ENCODE data around the gene KCNS3.

DNA sequence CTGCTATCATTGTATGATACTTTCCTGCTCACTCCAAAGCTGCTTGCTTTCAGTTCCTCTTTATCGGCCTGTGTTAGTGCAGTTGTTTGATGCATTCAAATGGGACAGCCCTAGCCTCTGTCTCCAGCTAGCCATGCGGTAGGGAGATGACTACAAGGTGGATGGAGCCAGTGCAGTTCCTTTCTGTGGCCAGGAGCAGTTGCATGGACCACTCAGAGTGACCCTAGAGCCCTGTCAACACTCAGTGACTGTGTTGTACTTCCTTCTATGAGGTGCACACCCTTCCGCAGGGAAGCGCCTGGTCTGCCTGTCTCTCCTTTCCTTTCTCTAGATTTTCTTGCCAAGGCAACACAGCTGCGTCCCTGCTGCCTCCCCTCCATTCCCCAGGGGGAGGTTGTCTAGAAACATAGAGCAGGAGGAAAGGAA, 33.8 kb downstream of the KCNS3 start:
- TF ChIP-seq USF2 (IDR thresholded peaks at IDR 0.05; ENCODE audit: borderline replicate concordance, low read depth, low read length) (no peak), SIN3A (IDR thresholded peaks at IDR 0.05; ENCODE audit: borderline replicate concordance, low read depth, low read length) (no peak), POLR2AphosphoS5 (IDR thresholded peaks at IDR 0.05; ENCODE audit: low read depth, low read length) (no peak), NRF1 (IDR thresholded peaks at IDR 0.05; ENCODE audit: low read depth, low read length) (no peak), FOSL2 (IDR thresholded peaks at IDR 0.05; ENCODE audit: borderline replicate concordance, low read depth) (no peak), MAX (IDR thresholded peaks at IDR 0.05; ENCODE audit: low read depth) (no peak), SMC3 (IDR thresholded peaks at IDR 0.05; ENCODE audit: low read depth, low read length) (no peak), EZH2phosphoT487 (IDR thresholded peaks at IDR 0.05; ENCODE audit: borderline replicate concordance, low read depth) (no peak), NFIC (IDR thresholded peaks at IDR 0.05; ENCODE audit: borderline replicate concordance) (no peak), TAF1 (IDR thresholded peaks at IDR 0.05; ENCODE audit: borderline replicate concordance, low read depth, low read length) (no peak)
- TF ChIP-seq, protein P1, sequence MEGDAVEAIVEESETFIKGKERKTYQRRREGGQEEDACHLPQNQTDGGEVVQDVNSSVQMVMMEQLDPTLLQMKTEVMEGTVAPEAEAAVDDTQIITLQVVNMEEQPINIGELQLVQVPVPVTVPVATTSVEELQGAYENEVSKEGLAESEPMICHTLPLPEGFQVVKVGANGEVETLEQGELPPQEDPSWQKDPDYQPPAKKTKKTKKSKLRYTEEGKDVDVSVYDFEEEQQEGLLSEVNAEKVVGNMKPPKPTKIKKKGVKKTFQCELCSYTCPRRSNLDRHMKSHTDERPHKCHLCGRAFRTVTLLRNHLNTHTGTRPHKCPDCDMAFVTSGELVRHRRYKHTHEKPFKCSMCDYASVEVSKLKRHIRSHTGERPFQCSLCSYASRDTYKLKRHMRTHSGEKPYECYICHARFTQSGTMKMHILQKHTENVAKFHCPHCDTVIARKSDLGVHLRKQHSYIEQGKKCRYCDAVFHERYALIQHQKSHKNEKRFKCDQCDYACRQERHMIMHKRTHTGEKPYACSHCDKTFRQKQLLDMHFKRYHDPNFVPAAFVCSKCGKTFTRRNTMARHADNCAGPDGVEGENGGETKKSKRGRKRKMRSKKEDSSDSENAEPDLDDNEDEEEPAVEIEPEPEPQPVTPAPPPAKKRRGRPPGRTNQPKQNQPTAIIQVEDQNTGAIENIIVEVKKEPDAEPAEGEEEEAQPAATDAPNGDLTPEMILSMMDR (IDR thresholded peaks at IDR 0.05) = no peak
